DMS53 treated with DMSO at 0.1 percent for 48 hours (cell line): Measurements from ENCODE around the gene FKTN.
"Not testable (repeated sequence)": the region's sequence is repeated elsewhere in the genome, so short reads cannot be mapped to it uniquely, and the experiment has no call there.

Experiments
- DNase-seq: peaks from one replicate; lab custom pipeline; 2025; ENCODE audit not compliant: unreplicated experiment; lab: John Stamatoyannopoulos, UW

The FKTN gene

GRCh38 chr9:105557804-105558610, at the start of gene FKTN:
TSS of gene FKTN (plus strand) at chr9:105558131. CDS start at chr9:105575033, 16,902 bp downstream.
- DNase-seq: peak; percentile 37

- no peak for DNase-seq
Measured at GRCh38 chr9:105508530-105508929, 49.4 kb upstream of the FKTN start.

- DNase-seq: no peak
Measured at GRCh38 chr9:105510024-105510423, 47.9 kb upstream of the FKTN start.

GRCh38 chr9:105511446-105511845, 46.5 kb upstream of the FKTN start:
- DNase-seq: no peak

- no peak for DNase-seq
Measured at GRCh38 chr9:105515811-105516413, 42.0 kb upstream of the FKTN start.

GRCh38 chr9:105519710-105520369, 38.1 kb upstream of the FKTN start:
- not testable (repeated sequence) for DNase-seq

GRCh38 chr9:105520992-105521391, 36.9 kb upstream of the FKTN start:
- not testable (repeated sequence) for DNase-seq

GRCh38 chr9:105522618-105523385, 35.1 kb upstream of the FKTN start:
- DNase-seq: not testable (repeated sequence)

GRCh38 chr9:105531530-105531929, 26.4 kb upstream of the FKTN start:
- DNase-seq: no peak

GRCh38 chr9:105535920-105536668, 21.8 kb upstream of the FKTN start:
- DNase-seq: no peak

GRCh38 chr9:105539452-105539851, 18.5 kb upstream of the FKTN start:
- DNase-seq: no peak

GRCh38 chr9:105541838-105542237, 16.1 kb upstream of the FKTN start:
- no peak for DNase-seq

GRCh38 chr9:105554042-105554441, 3.9 kb upstream of the FKTN start:
- DNase-seq: no peak

- no peak for DNase-seq
Measured at GRCh38 chr9:105572455-105572854, 14.5 kb downstream of the FKTN start.

- DNase-seq: not testable (repeated sequence)
Measured at GRCh38 chr9:105579952-105580351, 22.0 kb downstream of the FKTN start.

GRCh38 chr9:105581550-105581949, 23.6 kb downstream of the FKTN start:
- not testable (repeated sequence) for DNase-seq

- no peak for DNase-seq
Measured at GRCh38 chr9:105593145-105593544, 35.2 kb downstream of the FKTN start.

GRCh38 chr9:105608721-105609598, 51.0 kb downstream of the FKTN start:
- DNase-seq: peak; percentile 42

GRCh38 chr9:105621001-105621400, 63.1 kb downstream of the FKTN start:
- no peak for DNase-seq
